K562 (cell line): ENCODE measurements around the gene RNASEH1. TPM values are rescaled to one million over a fixed set of nuclear protein-coding genes. Genes with fewer than 3 reads are reported as not detected.

Experiments used
- ARNT ChIP-seq, 2 experiments: fragments of 450-650 bp; IDR thresholded peaks; 2 replicates each; pipeline ENCODE4 v1.6.1; 2016; ENCODE audit warnings: mild to moderate bottlenecking in 1 of 2
- BCLAF1 ChIP-seq, 2 experiments: fragments of 450-650 bp in 1 of 2; IDR thresholded peaks; 2 replicates each; pipeline ENCODE4 v1.6.1; 2011 to 2017; ENCODE audit warnings: low read depth in 2 of 2, antibody characterized with exemption in 1 of 2, borderline replicate concordance in 1 of 2, low read length in 1 of 2, mild to moderate bottlenecking in 1 of 2, mixed read lengths in 1 of 2; ENCODE audit not compliant: control insufficient read depth in 1 of 2
- DACH1 ChIP-seq: fragments of 450-650 bp; IDR thresholded peaks from 2 replicates; pipeline ENCODE4 v1.6.1; 2018; ENCODE audit not compliant: partially characterized antibody
- JUND ChIP-seq, 2 experiments: IDR thresholded peaks; 2 replicates in 1 of 2; 3 replicates in 1 of 2; pipeline ENCODE4 v1.6.1; 2011; ENCODE audit warnings: borderline replicate concordance in 2 of 2, low read depth in 2 of 2, low read length in 2 of 2, improper control_type of control experiment in 1 of 2, missing biosample characterization in 1 of 2, missing genetic modification characterization in 1 of 2, missing genetic modification reagents in 1 of 2
- L3MBTL2 ChIP-seq: fragments of 450-650 bp; IDR thresholded peaks from 2 replicates; pipeline ENCODE4 v1.6.1; 2016; ENCODE audit warnings: mild to moderate bottlenecking, moderate library complexity
- MAFG ChIP-seq: fragments of 450-650 bp; conservative IDR thresholded peaks from 2 replicates; pipeline ENCODE4 v1.6.1; 2016; ENCODE audit warnings: missing genetic modification characterization, missing compliant biosample characterization
- SIN3A ChIP-seq, 2 experiments: fragments of 150-350 bp in 1 of 2; IDR thresholded peaks; 2 replicates each; pipeline ENCODE4 v1.6.1; 2011 to 2016; ENCODE audit warnings: borderline replicate concordance in 2 of 2, low read depth in 2 of 2, low read length in 2 of 2, mild to moderate bottlenecking in 2 of 2, moderate library complexity in 2 of 2; ENCODE audit not compliant: control insufficient read depth in 1 of 2
- SIX5 ChIP-seq, 2 experiments: IDR thresholded peaks; 2 replicates each; pipeline ENCODE4 v1.6.1; 2011; ENCODE audit warnings: low read length in 2 of 2, borderline replicate concordance in 1 of 2, low read depth in 1 of 2, mild to moderate bottlenecking in 1 of 2, moderate library complexity in 1 of 2; ENCODE audit not compliant: insufficient read depth in 1 of 2
- SP2 ChIP-seq: IDR thresholded peaks from 2 replicates; pipeline ENCODE4 v1.6.1; 2011; ENCODE audit warnings: mild to moderate bottlenecking, low read depth, low read length, moderate library complexity; ENCODE audit not compliant: poor library complexity, severe bottlenecking; ENCODE audit errors: extremely low read depth
- ZNF175 ChIP-seq: fragments of 200-800 bp; sonication (Bioruptor generic); IDR thresholded peaks from 2 replicates; pipeline ENCODE4 v1.6.1; 2016; ENCODE audit warnings: low read depth, mild to moderate bottlenecking, missing genetic modification characterization, missing compliant biosample characterization
- ZNF639 ChIP-seq, 2 experiments: fragments of 200-800 bp in 1 of 2; sonication (Bioruptor generic) in 1 of 2; sonication (generic) in 1 of 2; formaldehyde crosslinking in 1 of 2; IDR thresholded peaks in 1 of 2; conservative IDR thresholded peaks in 1 of 2; 2 replicates each; pipeline versions ENCODE4 v1.5.0 to v1.6.1; 2016 to 2020; ENCODE audit warnings: missing compliant biosample characterization in 1 of 2, missing genetic modification characterization in 1 of 2, missing genetic modification reagents in 1 of 2
- polyA plus RNA-seq, 8 experiments: library from polyadenylated mRNA; depleted of rRNA in 4 of 8; stranded (reverse) in 5 of 8; unstranded in 3 of 8; fragments of >200 nt; fragmentation: Nextera tagmentation in 2 of 8; fragmentation: Illumina TruSeq in 1 of 8; extraction: Ambion mirVana in 2 of 8; extraction: Trizol in 1 of 8; gene quantifications; 2 replicates each; pipeline versions ENCODE4 v1.2.1 to v1.2.3, GENCODE V29; 2011 to 2014; ENCODE audit warnings: inconsistent platforms in 1 of 8, missing spikeins in 1 of 8
- total RNA-seq, 7 experiments: library from RNA; depleted of rRNA in 6 of 7; stranded (reverse); fragments of >200 nt in 6 of 7; fragmentation: Illumina TruSeq in 2 of 7; extraction: Trizol in 2 of 7; gene quantifications; 2 replicates each; pipeline versions ENCODE4 v1.2.1 to v1.2.3, GENCODE V29; 2011 to 2021; ENCODE audit warnings: low replicate concordance in 1 of 7
- TF ChIP-seq, protein P1 (sequence below), 3 experiments: fragments of 200-800 bp in 1 of 3; fragments of 250-450 bp in 1 of 3; fragments of 450-650 bp in 1 of 3; sonication (Bioruptor Pico) in 1 of 3; sonication (Bioruptor generic) in 1 of 3; formaldehyde crosslinking in 1 of 3; IDR thresholded peaks; 2 replicates each; pipeline versions ENCODE4 v1.6.1 to v1.8.0; 2016 to 2022; ENCODE audit warnings: mild to moderate bottlenecking in 2 of 3, missing genetic modification characterization in 2 of 3, missing compliant biosample characterization in 1 of 3, moderate library complexity in 1 of 3
- TF ChIP-seq, protein P2 (sequence below): sonication (generic); formaldehyde crosslinking; IDR thresholded peaks from 2 replicates; pipeline ENCODE4 v1.5.0; 2020; ENCODE audit warnings: missing genetic modification reagents

RNASEH1 gene
- total and polyA plus RNA-seq, 9 of the 15 experiments (the other 6 are each of a cell fraction or from before 2014, with no cell fraction given) = 25.7 to 47.5 (median 42.8) TPM

DNA sequence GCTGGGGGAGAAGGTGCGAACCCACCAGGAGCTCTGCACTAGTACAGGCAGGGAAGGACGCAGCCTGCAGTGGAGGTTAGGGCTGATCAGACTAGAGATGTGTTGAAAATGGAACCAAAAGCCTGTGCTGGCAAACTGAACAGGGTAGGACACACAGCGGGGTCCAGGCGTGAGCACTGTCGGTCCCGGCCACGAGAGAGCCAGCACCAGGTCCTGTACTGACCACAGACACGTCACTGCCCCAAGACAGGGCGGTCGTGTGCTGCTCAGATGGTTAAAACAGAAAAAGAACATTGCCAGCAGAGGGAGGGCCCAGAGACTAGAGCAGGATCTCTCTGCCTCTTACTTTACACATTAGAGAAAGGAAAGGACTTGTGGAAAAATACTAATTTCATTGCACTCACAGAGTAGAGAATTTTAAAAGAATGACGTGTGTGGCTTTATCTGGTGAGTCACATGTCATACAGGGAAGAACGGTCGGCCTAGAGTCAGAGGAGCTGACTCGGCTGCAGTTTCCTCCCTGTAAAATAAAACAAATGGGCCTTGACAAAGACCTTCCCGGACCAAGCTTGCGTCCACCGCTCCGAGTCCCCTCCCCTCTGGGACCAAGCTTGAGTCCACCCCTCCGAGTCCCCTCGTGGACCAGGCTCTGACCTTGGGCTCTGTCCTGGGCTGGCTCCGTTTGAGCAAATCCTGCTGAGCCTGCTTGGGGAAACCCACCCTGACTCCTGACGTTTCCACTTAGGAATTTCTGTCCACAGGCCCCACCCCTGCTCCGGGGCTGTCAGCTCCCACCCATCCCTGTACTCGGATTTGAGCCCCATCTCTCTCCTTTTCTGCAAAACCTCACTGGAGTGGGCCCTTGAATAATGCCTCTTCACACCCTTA, 22.1 kb downstream of the RNASEH1 start (continued):
- TF ChIP-seq, protein P1, sequence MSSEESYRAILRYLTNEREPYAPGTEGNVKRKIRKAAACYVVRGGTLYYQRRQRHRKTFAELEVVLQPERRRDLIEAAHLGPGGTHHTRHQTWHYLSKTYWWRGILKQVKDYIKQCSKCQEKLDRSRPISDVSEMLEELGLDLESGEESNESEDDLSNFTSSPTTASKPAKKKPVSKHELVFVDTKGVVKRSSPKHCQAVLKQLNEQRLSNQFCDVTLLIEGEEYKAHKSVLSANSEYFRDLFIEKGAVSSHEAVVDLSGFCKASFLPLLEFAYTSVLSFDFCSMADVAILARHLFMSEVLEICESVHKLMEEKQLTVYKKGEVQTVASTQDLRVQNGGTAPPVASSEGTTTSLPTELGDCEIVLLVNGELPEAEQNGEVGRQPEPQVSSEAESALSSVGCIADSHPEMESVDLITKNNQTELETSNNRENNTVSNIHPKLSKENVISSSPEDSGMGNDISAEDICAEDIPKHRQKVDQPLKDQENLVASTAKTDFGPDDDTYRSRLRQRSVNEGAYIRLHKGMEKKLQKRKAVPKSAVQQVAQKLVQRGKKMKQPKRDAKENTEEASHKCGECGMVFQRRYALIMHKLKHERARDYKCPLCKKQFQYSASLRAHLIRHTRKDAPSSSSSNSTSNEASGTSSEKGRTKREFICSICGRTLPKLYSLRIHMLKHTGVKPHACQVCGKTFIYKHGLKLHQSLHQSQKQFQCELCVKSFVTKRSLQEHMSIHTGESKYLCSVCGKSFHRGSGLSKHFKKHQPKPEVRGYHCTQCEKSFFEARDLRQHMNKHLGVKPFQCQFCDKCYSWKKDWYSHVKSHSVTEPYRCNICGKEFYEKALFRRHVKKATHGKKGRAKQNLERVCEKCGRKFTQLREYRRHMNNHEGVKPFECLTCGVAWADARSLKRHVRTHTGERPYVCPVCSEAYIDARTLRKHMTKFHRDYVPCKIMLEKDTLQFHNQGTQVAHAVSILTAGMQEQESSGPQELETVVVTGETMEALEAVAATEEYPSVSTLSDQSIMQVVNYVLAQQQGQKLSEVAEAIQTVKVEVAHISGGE (CRISPR knock-in tag; IDR thresholded peaks at IDR 0.05) = peak in 1 of 3 experiments; percentile 59; a peak in 1 of 6 replicates
- TF ChIP-seq SIX5 (IDR thresholded peaks at IDR 0.05; ENCODE audit: borderline replicate concordance in 1 of 2, insufficient read depth in 1 of 2, low read depth in 1 of 2, low read length in 2 of 2) = no peak
- 0 out of 4 replicates have a peak, but pooled peaks of 1 of the 2 experiments have one; percentile 48 for TF ChIP-seq ZNF639 (CRISPR knock-in tag; conservative IDR thresholded peaks at IDR 0.05 in 1 of 2, IDR thresholded peaks at IDR 0.05 in 1 of 2)
- peak; percentile 70; the same call in 1 of the 2 replicates for TF ChIP-seq JUND (IDR thresholded peaks at IDR 0.05; ENCODE audit: borderline replicate concordance, low read depth, low read length)
- peak; percentile 73; the same call in 2 of the 3 replicates for TF ChIP-seq JUND (tag; IDR thresholded peaks at IDR 0.05; ENCODE audit: borderline replicate concordance, low read depth, low read length)
- TF ChIP-seq DACH1 = no peak
- TF ChIP-seq BCLAF1 (IDR thresholded peaks at IDR 0.05; ENCODE audit: borderline replicate concordance in 1 of 2, control insufficient read depth in 1 of 2, low read depth in 2 of 2, low read length in 1 of 2) = no peak
- TF ChIP-seq L3MBTL2 = peak; percentile 78
- TF ChIP-seq ZNF175 (CRISPR knock-in tag) = 0 out of 2 replicates have a peak, but pooled peaks have one; percentile 38
- TF ChIP-seq SP2 = no peak
- 0 out of 4 replicates have a peak, but pooled peaks of 1 of the 2 experiments have one; percentile 26 for TF ChIP-seq SIN3A (IDR thresholded peaks at IDR 0.05; ENCODE audit: borderline replicate concordance in 2 of 2, control insufficient read depth in 1 of 2, low read depth in 2 of 2, low read length in 2 of 2)
- TF ChIP-seq ARNT (IDR thresholded peaks at IDR 0.05) = peak in 1 of 2 experiments; percentile 35; a peak in 1 of 4 replicates
- TF ChIP-seq MAFG = 0 out of 2 replicates have a peak, but pooled peaks have one; percentile 12
- TF ChIP-seq, protein P2, sequence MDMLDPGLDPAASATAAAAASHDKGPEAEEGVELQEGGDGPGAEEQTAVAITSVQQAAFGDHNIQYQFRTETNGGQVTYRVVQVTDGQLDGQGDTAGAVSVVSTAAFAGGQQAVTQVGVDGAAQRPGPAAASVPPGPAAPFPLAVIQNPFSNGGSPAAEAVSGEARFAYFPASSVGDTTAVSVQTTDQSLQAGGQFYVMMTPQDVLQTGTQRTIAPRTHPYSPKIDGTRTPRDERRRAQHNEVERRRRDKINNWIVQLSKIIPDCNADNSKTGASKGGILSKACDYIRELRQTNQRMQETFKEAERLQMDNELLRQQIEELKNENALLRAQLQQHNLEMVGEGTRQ (CRISPR knock-in tag) = peak; percentile 54
